IPS-18c (cell line): ENCODE results near the gene PRTN3.
"Not testable (repeated sequence)": the region's sequence is repeated elsewhere in the genome, so short reads cannot be mapped to it uniquely, and the experiment has no call there.

ENCODE experiments used
- H3K4me3 ChIP-seq: 2 replicates; pipeline ENCODE4 v1.7.0; 2013; ENCODE audit warnings: low read depth, mild to moderate bottlenecking, low read length, moderate library complexity; ENCODE audit not compliant: insufficient read depth
- H3K9me3 ChIP-seq: one replicate; pipeline ENCODE4 v1.6.1; 2013; ENCODE audit warnings: mild to moderate bottlenecking, low read length, moderate library complexity; ENCODE audit not compliant: control insufficient read depth, insufficient read depth

PRTN3 gene

DNA sequence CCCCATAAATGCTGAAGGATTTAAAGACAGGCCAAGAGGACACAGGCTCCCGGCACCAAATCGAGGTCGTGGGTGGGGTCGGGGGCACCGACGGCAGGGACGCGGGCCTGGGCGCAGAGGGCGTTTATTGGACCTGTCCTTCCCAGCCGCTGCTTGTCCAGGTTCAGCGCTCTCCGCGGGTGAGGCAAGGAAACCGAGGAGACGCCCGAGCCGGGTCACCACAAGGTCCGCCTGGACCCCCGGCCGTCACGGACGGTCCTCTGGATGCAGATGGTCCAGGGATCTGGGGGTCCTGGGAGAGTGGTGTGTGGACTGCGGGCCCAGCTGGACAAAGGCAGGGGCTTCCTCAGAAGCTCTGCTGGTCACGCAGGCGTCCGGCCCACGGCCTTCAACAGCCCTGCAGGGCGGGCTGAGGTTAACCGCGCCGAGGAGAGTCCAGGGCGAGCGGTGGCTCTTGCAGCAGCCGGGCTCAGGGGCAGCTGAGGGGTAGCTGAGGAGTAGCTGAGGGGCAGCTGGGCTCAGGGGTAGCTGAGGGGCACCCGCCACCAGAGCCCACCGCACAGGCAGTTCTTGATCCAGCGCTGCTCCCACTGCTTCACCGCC, 27.2 kb downstream of the PRTN3 start:
- H3K9me3 ChIP-seq, result no peaks in the 10 kb centered on the region
- no peak overlapping the region for H3K4me3 ChIP-seq

DNA sequence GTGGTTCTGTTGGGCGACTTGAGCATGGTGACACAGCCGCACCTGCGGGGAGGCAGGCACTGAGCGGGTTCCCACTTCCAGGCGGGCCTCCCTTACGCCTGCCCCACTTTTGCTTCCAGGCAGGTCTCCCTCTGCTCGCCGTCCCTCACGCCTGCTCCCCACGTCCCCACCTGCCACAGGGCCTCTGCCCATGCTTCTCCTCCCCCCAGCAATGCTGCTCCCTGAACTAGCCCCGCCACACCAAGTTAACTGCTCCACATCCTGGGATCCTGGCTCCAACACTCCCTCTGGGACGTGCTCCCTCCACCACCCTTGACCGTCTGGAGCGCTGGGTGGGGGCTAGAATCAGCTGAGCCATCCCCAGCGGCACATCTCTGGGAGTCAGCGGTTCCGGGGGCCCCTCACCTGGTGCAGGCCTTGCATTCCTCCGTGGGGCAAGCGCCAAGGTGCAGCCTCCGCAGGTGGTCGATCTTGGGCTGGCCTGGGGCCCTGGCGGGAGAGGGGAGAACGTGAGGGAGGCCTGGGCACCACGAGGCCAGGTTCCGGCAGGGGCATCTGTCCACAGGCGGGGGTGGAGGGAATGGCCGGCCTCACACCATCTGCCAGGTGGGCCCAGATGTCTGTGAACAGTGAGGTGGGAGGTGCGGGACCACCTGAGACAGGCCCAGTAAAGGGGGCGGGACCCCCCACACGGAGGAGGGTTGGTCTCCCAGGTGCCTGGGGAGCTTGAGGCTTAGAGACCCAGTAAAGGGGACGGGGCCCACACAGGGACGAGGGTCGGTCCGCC, 27.9 kb downstream of the PRTN3 start:
- Histone ChIP-seq H3K9me3 (no peaks in the 10 kb centered on the region), H3K4me3 (no peak overlapping the region)

DNA sequence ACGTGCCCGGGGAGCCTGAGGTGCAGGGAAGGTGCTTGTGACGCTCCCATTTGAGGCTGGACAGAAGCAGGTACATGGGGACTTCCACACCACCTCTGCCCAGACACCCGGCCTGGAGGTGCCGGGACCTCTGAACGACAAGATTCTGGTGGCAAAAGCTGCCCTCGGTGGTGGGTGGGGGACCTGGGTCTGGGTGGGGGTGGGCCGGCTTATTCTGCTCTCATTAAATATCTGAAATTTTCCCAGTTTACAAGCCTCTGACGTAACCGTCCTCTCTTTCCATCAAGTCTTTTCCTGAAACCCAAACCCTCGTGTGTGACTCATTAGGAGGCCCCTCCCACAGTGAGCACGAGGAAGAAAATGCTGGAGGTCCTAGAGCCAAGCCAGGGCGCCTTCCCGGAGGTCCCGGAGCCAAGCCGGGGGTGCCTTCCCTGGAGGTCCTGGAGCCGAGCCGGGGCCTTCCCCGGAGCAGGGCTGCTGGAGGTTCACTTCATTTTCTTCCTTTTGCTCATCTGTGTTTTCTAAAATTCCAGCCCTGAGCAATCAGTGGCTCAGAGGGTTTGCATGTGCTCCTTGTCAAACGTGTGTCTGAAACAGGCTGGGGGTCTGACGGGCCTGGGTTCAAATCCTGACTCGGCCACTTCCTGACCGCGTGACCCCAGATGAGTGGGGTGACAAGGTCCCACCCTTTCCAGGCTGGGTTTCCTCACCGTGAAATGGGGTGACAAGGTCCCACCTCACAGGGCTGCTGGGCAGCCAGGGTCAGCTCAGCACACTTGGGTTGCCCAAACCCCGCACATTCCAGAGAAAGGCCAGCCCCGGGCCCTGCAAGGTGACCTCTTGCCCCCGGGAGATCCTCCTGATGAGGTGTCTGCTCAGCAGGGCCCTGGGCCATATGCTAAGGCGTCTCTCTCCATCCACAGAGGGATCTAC, 28.7 kb downstream of the PRTN3 start:
- Histone ChIP-seq H3K4me3 (no peak overlapping the region), H3K9me3 (no peaks in the 10 kb centered on the region)

DNA sequence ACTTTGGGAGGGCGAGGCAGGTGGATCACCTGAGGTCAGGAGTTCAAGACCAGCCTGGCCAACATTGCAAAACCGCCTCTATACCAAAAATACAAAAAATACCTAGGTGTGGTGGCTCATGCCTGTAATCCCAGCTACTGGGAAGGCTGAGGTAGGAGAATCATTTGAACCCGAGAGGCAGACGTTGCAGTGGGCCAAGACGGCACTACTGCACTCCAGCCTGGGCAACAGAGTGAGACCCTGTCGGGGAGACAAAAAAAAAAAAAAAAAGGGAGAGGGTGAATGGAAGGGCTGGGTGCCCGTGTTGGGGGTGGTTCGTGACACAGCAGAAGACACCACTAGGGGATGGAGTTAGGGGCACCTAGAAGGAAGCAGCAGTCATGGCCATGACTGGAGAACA, 29.5 kb downstream of the PRTN3 start:
- H3K9me3 ChIP-seq, result no peaks in the 10 kb centered on the region
- H3K4me3 ChIP-seq, result no peak overlapping the region

DNA sequence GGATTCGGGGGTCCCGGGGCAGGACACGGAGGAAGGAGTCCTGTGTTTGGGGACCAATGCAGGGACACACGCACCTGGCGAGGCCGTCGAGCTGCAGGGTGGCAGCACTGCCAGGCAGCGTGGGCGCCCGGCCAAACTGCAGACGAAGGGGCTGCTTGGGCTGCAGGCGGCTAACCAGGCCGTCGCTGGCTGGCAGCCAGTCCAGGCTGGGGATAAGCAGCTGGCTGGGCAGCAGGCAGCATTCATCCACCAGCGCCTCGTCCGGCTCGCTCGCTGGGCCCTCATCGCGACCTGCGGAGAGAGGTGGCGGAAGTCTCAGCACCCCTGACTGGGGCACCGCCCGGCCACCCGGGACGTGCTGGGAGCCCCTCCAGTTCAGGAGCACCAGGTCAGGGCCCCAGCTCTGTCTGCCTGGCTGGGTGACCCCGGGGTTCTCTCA, 30.2 kb downstream of the PRTN3 start:
- H3K9me3 ChIP-seq, result no peaks in the 10 kb centered on the region

DNA sequence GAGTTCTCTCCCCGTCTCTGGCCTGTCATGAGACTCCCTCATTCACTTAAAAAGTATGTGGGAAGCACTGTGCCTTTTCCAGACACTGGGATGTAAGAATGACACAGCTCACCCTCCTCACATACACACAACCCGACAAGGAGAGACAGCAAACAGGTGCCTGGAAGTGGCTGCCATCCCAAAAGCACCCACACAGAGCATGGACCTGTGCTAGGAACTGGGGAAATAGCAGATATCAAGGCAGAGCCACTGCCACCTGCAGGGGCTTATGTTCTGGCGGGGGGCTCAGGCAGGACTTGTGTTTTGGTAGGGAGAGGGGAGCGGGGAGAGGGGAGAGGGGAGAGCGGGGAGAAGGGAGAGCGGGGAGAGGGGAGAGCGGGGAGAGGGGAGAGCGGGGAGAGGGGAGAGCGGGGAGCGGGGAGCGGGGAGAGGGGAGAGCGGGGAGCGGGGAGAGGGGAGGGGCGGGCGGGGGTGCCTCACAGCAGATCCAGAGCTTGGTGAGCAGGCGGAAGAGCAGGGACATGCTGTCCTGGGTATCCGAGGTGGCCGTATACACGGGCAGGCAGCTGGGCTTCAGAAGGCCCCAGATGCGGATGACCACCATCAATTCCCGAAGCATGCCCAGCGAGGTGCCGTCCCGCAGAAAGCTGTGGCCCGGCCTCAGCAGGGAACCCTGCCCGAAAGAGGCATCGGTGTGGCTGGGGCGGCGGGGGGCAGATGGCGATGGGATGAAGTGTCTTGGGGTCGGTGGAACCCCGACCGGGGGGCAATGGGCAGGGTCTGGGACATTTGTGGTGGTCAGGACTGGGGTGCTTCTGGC, 30.9 kb downstream of the PRTN3 start:
- Histone ChIP-seq H3K9me3 (no peaks in the 10 kb centered on the region), H3K4me3 (no peak overlapping the region)

More for the DNA sequence above, 30.2 kb downstream of the PRTN3 start:
- H3K4me3 ChIP-seq, result no peak overlapping the region

DNA sequence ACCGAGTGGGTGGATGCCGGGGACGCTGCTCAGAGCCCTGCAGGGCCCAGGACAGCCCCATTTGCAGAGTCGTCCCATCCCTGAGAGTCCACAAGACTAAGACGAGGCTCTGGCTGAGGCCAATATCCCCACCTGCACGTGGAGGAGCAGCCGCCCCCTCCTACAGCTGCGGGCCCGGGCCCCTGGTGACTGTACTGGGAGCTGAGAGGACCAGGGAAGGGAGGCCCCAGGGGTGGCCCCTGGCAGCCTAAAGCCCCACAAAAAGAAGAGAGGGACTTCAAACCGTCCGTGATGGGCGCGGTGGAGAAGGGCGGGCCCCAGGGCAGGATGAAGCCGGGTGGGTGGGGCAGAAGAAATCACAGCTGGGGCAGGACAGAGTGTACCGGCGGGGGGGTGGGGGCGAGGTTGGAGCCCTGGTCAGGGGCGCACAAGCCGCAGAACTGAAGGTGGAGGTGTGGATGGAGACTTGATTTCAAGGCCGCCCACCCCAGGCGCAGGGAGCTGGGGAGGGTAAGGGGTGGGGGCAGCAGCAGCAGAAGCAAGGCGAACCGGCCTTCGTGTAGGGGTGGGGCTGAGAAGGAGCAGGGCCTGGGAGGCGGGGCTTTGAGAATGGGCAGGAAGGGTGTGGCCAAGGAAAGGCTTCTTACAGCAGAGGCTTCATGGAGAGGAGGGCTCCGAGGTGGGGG, 31.6 kb downstream of the PRTN3 start:
- H3K4me3 ChIP-seq, result no peak overlapping the region
- no peaks in the 10 kb centered on the region for H3K9me3 ChIP-seq

DNA sequence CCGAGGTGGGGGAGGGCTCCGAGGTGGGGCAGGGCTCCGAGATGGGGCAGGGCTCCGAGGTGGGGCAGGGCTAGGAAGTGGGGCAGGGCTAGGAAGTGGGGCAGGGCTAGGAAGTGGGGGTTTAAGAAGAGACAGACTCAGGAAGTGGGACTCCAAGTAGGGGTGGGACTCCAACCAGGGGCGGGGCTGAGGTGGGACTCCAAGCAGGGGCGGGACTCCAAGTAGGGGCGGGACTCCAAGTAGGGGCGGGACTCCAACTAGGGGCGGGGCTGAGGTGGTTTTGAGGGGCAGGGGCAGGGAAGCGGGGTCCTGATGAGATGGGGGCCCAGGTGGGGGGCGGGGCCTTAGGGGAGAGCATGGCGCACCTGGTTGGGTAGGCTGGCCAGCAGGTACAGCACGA, 32.3 kb downstream of the PRTN3 start:
- H3K9me3 ChIP-seq, result no peaks in the 10 kb centered on the region
- H3K4me3 ChIP-seq, result no peak overlapping the region

DNA sequence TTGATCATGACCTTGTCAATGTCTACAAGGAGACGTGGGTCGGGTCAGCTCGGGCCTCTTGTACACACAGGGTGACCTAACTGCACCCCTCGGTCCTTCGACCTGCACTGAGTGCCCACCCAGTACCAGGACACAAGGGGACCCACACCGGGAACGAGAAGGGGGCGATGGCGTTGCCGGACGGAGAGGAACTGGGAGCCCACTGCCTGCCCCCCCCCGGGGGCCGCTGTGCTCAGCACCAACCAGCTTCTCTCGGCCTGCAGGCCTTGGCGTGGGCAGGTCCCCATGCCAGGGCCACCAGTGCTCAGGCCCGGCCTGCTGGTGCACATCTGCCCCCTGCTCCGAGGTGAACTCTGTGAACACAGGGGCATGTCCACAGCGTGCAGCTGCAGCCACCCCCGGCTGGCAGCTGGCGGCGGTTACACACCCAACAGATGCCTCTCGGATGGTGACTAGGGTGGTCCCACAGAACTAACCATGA, 32.8 kb downstream of the PRTN3 start:
- Histone ChIP-seq H3K4me3 (no peak overlapping the region), H3K9me3 (no peaks in the 10 kb centered on the region)

DNA sequence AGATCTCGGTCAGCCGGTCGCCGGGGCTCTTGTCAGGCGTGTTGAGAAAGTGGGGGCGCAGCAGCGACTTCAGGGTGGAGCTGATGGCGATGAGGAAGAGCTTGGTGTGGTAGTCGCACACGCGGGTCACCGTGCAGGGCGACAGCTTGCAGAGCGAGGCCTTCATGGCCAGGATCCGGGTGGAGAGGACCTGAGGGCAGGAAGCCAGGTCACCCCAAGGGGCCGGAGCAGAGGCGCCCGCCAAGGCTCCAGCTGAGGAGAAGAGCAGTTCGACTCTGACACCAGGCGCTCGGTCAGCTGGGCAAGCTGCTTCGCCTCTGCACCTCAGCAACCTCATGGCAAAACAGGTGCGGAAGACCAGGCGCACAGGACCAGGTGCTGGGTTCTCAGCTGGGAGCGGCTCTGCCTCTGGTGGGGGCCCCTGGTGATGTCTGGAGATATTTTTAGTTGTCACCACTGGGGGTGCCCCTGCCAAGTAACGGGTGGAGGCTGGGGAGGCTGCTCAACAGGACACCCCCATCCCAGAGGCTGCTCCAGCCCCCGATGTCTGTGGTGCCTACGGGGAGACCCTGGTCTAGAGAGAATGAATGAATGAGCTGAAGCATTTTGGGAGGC, 34.6 kb downstream of the PRTN3 start:
- Histone ChIP-seq H3K4me3 (no peak overlapping the region), H3K9me3 (no peaks in the 10 kb centered on the region)

DNA sequence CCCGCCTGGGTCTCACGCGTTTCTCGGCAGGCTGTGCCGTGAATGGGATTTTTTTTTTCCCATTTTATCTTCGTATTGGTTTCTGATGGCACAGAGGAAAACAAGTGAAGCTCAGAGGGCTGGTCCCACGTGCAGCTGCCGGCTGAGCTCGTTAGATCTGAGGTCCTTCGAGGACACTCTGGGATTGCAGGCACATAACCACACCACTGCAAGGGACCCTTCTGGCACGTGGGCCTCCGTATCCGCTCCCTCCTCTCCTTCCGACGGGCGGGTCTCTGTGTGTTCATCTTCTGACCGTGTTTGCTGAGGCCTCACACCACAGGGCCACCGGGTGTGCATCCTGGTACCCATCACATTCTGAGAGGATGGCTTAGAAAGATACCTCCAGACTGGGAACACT, 35.3 kb downstream of the PRTN3 start:
- H3K9me3 ChIP-seq, result no peaks in the 10 kb centered on the region
- no peak overlapping the region for H3K4me3 ChIP-seq

DNA sequence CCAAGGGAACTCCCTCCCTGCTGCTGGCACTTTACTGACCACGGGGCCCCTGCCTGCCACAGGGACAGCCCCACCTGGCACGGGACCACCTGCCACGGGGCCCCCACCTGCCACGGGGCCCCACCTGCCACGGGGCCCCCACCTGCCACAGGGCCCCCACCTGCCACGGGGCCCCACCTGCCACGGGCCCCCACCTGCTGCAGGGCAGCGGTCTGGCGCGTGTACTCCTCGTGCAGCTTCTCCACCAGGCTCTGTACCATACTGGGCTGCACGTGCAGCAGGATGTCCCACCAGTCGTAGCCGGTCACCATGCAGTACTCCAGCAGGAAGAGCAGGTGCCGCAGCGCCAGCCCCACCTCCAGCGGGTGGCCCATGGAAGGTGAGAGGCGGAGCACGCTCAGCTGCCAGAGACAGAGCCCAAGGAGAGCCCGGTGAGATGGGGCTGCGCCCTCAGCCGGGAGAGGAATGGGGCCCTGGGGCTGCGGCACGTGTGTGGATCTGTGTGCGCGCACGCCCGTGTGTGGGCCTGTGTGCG, 36.0 kb downstream of the PRTN3 start:
- Histone ChIP-seq H3K9me3 (no peaks in the 10 kb centered on the region), H3K4me3 (no peak overlapping the region)

DNA sequence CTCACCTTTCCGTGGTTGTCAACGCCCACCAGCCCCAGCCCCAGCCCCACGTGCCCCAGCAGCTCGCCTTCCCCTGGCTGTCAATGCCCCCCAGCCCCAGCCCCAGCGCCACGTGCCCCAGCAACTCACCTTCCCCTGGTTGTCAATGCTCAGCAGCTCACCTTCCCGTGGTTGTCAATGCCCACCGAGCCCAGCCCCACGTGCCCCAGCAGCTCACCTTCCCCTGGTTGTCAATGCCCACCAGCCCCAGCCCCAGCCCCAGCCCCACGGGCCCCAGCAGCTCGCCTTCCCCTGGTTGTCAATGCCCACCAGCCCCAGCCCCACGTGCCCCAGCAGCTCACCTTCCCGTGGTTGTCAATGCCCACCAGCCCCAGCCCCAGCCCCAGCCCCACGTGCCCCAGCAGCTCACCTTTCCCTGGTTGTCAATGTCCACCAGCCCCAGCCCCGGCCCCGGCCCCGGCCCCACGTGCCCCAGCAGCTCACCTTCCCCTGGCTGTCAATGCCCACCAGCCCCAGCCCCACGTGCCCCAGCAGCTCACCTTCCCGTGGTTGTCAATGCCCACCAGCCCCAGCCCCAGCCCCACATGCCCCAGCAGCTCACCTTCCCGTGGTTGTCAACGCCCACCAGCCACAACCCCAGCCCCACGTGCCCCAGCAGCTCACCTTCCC, 37.3 kb downstream of the PRTN3 start:
- H3K4me3 ChIP-seq, H3K9me3 ChIP-seq: not testable (repeated sequence)

DNA sequence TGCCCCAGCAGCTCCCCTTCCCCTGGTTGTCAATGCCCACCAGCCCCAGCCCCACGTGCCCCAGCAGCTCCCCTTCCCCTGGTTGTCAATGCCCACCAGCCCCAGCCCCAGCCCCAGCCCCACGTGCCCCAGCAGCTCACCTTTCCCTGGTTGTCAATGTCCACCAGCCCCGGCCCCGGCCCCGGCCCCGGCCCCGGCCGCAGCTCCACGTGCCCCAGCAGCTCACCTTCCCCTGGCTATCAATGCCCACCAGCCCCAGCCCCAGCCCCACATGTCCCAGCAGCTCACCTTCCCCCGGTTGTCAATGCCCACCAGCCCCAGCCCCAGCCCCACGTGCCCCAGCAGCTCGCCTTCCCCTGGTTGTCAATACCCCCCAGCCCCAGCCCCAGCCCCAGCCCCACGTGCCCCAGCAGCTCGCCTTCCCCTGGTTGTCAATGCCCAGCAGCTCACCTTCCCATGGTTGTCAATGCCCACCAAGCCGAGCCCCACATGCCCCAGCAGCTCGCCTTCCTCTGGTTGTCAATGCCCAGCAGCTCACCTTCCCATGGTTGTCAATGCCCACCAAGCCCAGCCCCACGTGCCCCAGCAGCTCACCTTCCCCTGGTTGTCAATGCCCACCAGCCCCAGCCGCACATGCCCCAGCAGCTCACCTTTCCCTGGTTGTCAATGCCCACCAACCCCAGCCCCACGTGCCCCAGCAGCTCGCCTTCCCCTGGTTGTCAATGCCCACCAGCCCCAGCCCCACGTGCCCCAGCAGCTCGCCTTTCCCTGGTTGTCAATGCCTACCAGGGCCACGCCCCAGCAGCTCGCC, 38.2 kb downstream of the PRTN3 start:
- not testable (repeated sequence) for H3K4me3 ChIP-seq, H3K9me3 ChIP-seq
